Spleen (tissue), 7 donors: ENCODE measurements around the gene PYCR2.

Source experiments
- POLR2A ChIP-seq, 3 donors: fragments of 450-650 bp; IDR thresholded peaks; one replicate each; pipeline ENCODE4 v1.5.1; 2017; ENCODE audit warnings: antibody characterized with exemption in 3 of 3, mild to moderate bottlenecking in 1 of 3
- TF ChIP-seq, protein P1 (sequence below), 11 experiments: fragments of 200-600 bp in 7 of 11; fragments of 450-650 bp in 4 of 11; sonication (generic) in 4 of 11; IDR thresholded peaks in 8 of 11; conservative IDR thresholded peaks in 3 of 11; 1 replicate in 7 of 11; 2 replicates in 4 of 11; pipeline versions ENCODE4 v1.4.0 to v1.8.0; 2016 to 2021; ENCODE audit warnings: antibody characterized with exemption in 11 of 11, inconsistent platforms in 4 of 11, mild to moderate bottlenecking in 1 of 11
- donor health status: DM: no; HTN: no; CAD: no; lungs with moderate emphysema.
- donor health status: DM: no; HTN: no; CAD: no.
- donor health status: DM: no; HTN: no; CAD: no.

GRCh38 chr1:225897595-225898514, 26.2 kb downstream of the PYCR2 start:
- TF ChIP-seq, protein P1, sequence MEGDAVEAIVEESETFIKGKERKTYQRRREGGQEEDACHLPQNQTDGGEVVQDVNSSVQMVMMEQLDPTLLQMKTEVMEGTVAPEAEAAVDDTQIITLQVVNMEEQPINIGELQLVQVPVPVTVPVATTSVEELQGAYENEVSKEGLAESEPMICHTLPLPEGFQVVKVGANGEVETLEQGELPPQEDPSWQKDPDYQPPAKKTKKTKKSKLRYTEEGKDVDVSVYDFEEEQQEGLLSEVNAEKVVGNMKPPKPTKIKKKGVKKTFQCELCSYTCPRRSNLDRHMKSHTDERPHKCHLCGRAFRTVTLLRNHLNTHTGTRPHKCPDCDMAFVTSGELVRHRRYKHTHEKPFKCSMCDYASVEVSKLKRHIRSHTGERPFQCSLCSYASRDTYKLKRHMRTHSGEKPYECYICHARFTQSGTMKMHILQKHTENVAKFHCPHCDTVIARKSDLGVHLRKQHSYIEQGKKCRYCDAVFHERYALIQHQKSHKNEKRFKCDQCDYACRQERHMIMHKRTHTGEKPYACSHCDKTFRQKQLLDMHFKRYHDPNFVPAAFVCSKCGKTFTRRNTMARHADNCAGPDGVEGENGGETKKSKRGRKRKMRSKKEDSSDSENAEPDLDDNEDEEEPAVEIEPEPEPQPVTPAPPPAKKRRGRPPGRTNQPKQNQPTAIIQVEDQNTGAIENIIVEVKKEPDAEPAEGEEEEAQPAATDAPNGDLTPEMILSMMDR (IDR thresholded peaks at IDR 0.05 in 8 of 11, conservative IDR thresholded peaks at IDR 0.05 in 3 of 11): no peak
- TF ChIP-seq POLR2A (IDR thresholded peaks at IDR 0.05): no peak
